ENCODE results near the gene DEDD.

DEDD gene

DNA sequence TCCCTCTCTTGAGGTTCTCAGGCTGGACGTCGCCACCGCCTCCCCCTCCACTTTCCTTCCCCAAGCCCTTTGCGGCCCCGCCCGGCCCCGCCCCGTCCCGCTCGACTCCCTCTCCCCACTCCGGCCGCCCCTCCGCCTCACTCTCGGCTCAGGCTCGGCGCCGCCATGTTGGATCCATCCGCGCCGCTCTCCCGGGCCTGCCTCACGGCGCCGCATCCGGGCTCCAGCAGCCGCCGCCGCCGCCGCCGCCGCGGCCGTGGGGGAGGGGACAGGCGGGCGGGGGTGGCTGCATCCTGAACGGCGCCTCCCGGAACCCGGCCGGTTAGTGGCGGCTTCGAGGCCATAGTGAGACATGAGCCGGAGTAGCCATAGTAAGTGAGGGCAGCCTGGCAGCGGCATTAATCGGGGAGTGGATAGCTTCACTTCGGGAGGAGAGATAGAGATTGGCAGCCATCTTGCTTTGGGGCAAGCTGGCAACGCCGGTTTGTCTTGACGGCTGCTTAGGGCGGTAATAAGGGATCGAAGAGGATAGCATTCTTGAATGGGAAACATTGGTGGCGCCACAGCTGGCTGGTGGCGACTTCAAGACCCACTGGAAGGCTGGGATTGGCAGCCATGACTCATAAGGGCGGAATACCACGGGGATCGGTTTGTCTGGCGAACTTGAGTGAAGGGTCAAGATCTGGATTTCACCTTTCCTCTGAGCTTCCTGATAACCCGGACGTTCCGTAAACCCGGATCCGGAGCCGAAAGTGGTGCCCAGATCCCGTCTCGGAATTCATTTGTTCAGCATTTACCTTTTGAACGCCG lies at the start of gene DEDD:
Gene DEDD, minus strand, starts transcription at position 258 of the 810 bp plus-strand sequence. CDS start 8,205 bp downstream, outside the sequence.
- peak; percentile 73 to 84 for DNase-seq (ENCODE audit: low read depth in 2 of 2, low spot score in 1 of 2)

GRCh38 chr1:161182214-161182613 lies 49.7 kb upstream of the DEDD start:
- DNase-seq (ENCODE audit: low read depth in 2 of 2, low spot score in 1 of 2) = peak in 1 of 2 donors; percentile 22

DNA sequence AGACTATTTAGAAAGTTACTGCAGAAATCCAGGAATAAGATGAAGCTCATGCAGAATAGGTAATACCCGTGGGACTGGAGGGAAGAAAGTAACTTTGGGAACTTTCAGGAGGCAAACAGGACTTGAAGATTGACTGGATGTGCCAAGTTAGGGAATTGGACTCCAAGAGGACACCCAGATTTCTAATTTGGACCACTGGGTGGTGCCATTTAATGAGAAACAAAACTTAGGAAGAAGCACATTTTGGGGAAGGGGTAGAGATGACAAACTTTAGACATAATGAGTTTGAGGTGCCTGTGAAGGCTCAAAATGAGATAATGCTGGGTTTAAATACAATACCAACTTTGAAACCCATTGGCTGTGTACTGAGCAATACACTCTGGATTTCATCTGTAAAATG lies 48.2 kb upstream of the DEDD start:
- no peak for DNase-seq (ENCODE audit: low read depth in 2 of 2, low spot score in 1 of 2)

DNA sequence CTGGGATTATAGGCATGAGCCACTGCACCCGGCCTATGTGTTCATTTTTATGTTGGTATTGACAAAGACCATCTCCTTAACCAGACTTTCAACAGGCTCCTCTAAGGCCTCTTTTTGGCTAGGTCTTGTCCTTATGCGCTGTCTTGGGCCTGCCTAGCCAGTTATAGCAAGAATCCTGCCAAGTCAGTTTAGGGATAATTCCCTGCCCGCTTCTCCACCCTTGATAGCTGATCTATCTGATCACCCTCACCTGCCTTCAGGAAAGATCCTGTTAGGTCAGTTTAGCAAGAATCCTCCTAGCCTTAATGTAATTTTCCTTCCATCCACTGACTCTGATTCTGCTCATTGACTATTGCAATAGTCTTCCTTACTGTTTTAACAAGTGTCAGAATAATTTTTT lies 47.2 kb upstream of the DEDD start:
- DNase-seq (ENCODE audit: low read depth in 2 of 2, low spot score in 1 of 2) = no peak

DNA sequence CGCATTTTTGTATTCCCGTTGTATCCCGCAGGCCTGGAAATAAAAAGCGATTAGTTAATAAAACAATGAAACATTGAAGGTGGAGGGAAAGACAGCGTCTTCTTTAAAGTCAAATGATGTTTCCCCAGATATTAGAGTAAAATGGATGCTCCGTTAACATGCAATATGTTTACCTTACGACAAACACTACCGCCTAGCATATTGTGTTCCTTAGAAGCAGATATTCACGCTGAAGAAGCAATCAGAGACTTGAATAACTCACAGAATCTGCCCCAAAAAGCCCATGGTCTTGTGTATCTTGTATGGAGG lies 45.4 kb upstream of the DEDD start:
- no peak for DNase-seq (ENCODE audit: low read depth in 2 of 2, low spot score in 1 of 2)

- peak; percentile 89 to 97 for DNase-seq (ENCODE audit: low read depth in 2 of 2, low spot score in 1 of 2)
These were observed 44.9 kb upstream of the DEDD start, which contains the start of gene B4GALT3 for GRCh38 chr1:161177112-161177935. TSS of gene B4GALT3 (minus strand) at chr1:161177507. CDS start at chr1:161176060, 1,447 bp downstream.

- DNase-seq (ENCODE audit: low read depth in 2 of 2, low spot score in 1 of 2) = no peak
These were observed 44.1 kb upstream of the DEDD start for GRCh38 chr1:161176468-161177111.

GRCh38 chr1:161175771-161176453 lies 43.4 kb upstream of the DEDD start:
- DNase-seq (ENCODE audit: low read depth in 2 of 2, low spot score in 1 of 2) = no peak

GRCh38 chr1:161174911-161175310 lies 42.4 kb upstream of the DEDD start:
- no peak for DNase-seq (ENCODE audit: low read depth in 2 of 2, low spot score in 1 of 2)

DNA sequence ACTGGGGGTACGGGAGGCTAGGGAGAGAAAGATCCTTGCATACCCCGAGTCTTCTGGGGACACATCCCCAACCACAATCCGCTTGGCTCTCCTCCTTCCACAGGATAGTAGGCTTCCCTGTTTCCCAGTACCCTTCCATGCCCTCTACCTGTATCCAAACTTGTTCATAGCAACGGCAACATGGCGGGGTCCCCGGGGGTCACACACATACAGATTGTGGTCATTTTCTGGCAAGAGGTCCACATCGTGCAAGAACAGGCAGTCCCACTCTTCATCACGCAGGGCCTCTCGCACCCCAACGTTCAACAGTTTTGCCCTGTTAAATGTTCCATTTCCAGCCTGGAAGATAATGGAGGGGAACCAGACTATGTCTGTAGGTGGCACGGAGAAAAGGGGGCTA lies 41.2 kb upstream of the DEDD start:
- DNase-seq (ENCODE audit: low read depth in 2 of 2, low spot score in 1 of 2) = no peak

DNA sequence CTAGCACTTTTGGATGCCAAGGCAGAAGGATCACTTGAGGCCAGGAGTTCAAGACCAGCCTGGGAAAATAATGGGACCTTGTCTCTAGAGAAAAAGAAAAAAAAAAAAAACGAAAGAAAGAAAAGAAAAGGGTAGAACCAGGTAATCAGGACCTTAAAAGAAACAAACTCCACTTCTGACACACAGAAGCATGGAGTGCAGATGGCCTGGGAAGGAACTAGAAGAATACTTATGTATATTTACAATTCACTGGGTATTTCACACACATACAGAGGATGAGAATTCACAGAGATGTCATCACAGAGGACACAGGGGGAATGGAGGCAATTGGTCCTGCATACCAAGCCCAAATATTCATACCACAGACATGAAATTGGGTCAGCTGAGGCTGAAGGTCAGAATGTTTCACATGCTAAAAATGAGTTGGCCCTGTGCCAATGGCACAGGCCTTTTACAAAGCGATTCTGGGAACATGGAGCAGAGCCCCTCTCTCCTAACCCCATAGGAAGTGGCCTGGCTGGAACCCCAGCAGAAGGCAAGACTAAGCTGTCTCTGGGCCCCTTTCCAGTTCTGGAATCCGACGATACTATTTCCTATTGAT lies 40.4 kb upstream of the DEDD start:
- DNase-seq (ENCODE audit: low read depth in 2 of 2, low spot score in 1 of 2) = no peak

DNA sequence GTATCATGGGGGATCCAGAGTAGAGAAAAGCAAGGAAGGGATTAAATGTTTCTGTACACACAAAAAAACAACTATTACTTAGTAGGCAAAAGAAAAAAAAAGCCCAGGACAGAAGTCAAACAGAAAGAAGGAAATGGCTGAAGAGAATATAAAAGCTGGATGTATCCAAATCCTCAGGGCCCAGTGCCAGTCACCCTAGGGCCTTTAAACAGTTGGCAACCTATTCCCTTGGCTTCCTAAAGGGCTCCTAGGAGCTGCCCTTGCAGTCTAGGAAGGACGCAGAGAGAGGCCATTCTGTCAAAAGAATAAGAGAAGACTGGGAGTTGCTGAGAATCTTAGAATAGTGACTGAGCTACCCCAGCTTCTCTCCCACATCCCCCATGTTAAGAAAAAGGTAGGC lies 39.9 kb upstream of the DEDD start:
- DNase-seq (ENCODE audit: low read depth in 2 of 2, low spot score in 1 of 2) = no peak

- DNase-seq (ENCODE audit: low read depth in 2 of 2, low spot score in 1 of 2) = no peak
These were observed 39.2 kb upstream of the DEDD start for GRCh38 chr1:161171696-161172095.

GRCh38 chr1:161171191-161171590 lies 38.7 kb upstream of the DEDD start:
- no peak for DNase-seq (ENCODE audit: low read depth in 2 of 2, low spot score in 1 of 2)

DNA sequence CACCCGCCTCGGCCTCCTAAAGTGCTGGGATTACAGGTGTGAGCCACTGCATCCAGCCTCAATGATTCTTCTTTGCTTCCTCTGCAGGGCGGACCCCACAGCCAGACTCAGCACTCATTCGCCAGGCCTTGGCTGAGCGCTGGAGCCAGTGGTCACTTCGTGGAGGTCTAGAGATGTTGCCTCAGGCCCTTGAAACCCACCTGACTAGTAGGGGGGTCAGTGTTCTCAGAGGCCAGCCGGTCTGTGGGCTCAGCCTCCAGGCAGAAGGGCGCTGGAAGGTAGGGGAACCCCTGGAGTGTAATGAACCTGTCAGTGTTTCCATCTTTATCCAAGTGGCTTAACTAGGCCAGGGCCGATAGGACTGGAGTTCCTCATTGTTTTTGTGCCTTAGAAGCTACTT lies 36.4 kb upstream of the DEDD start:
- DNase-seq (ENCODE audit: low read depth in 2 of 2, low spot score in 1 of 2) = no peak

- DNase-seq (ENCODE audit: low read depth in 2 of 2, low spot score in 1 of 2) = no peak
These were observed 34.4 kb upstream of the DEDD start for GRCh38 chr1:161166669-161167548.

GRCh38 chr1:161165742-161166668 lies 33.5 kb upstream of the DEDD start, which contains the start of gene PPOX:
TSS of gene PPOX (plus strand) at chr1:161166426. CDS start at chr1:161166848, 422 bp downstream.
- DNase-seq (ENCODE audit: low read depth in 2 of 2, low spot score in 1 of 2) = peak; percentile 80 to 83

GRCh38 chr1:161164901-161165610 lies 32.6 kb upstream of the DEDD start:
- DNase-seq (ENCODE audit: low read depth in 2 of 2, low spot score in 1 of 2) = no peak

All from stimulated activated CD8-positive, alpha-beta memory T cell treated with anti-CD3 and anti-CD28 coated beads, Interleukin-4, amount 100 ng/mL, for 4 hours (primary cell).